ENCODE data around the gene HOMEZ.

Gene HOMEZ

DNA sequence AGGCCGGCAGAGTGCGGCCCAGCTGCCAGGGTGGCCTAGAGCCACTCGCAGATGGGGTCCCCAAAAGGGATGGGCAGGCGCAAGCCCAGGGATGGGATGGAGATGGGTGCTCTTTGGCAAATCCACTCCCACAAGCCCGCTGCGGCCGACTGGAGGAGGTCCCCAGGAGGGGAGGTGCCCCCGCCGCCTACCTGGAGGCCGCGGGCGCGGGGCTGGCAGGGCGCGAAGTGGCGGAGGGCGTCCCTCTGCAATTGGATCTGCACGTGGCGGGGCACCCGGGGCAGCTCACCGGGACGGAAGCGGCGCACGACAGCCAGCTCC lies 16.0 kb upstream of the HOMEZ start (continued):
- peak; percentile 92 for TF ChIP-seq HIC1 (tag by site-specific recombination; IDR thresholded peaks at IDR 0.05)
- TF ChIP-seq KLF1 (tag by site-specific recombination; IDR thresholded peaks at IDR 0.05): peak; percentile 65
- peak; percentile 12; the same call in 1 of the 2 replicates for TF ChIP-seq CTCF (tag by site-specific recombination; IDR thresholded peaks at IDR 0.05)
- TF ChIP-seq ZNF184 (tag by site-specific recombination; IDR thresholded peaks at IDR 0.05): no peak
- TF ChIP-seq KLF7 (tag by site-specific recombination; IDR thresholded peaks at IDR 0.05; ENCODE audit: borderline replicate concordance): peak; percentile 88
- TF ChIP-seq SETDB1 (IDR thresholded peaks at IDR 0.05; ENCODE audit: insufficient read length, low read length): no peak
- TF ChIP-seq KLF9 (tag by site-specific recombination; IDR thresholded peaks at IDR 0.05; ENCODE audit: low read depth): peak; percentile 67
- TF ChIP-seq ZEB2 (tag by site-specific recombination; IDR thresholded peaks at IDR 0.05): peak; percentile 53; the same call in 1 of the 2 replicates
- TF ChIP-seq HOXD13 (CRISPR knock-in tag; IDR thresholded peaks at IDR 0.05; ENCODE audit: borderline replicate concordance): no peak
- TF ChIP-seq EGR2 (tag by site-specific recombination; IDR thresholded peaks at IDR 0.05; ENCODE audit: low read depth): peak; percentile 83

- H3K9me3 ChIP-seq (ENCODE audit: control insufficient read depth, insufficient read depth, low read depth, low read length): no peaks in the 10 kb centered on the region
- ChIA-PET POLR2A (interaction anchor here (0.6 to 8.1 kb wide), 10 partner anchors 9 to 294 kb away, joined by 3 to 170 read pairs (median 4); partner anchors contain the start of genes HOMEZ and PABPN1), CTCF (interaction anchor here (0.6 to 3.3 kb wide), 14 partner anchors 15 to 258 kb away, joined by 3 to 12 read pairs (median 4); partner anchors contain the start of genes HOMEZ and PABPN1)
- peaks cover 13% of the 10 kb centered on the region; the same call in 1 of the 2 replicates for H3K4me1 ChIP-seq (ENCODE audit: control insufficient read depth, insufficient read depth, low read length)
- peak overlapping the region; percentile 97 for H3K27ac ChIP-seq (ENCODE audit: extremely low read depth, low read depth, low read length)
- peaks cover 4 to 24% of the 10 kb centered on the region in 2 experiments for H3K36me3 ChIP-seq (ENCODE audit: control insufficient read depth in 2 of 2, insufficient read depth in 1 of 2, low read length in 2 of 2)
- H3K4me3 ChIP-seq (ENCODE audit: low read depth, low read length): peak overlapping the region; percentile 66
- TF ChIP-seq ZNF266 (tag by site-specific recombination; IDR thresholded peaks at IDR 0.05; ENCODE audit: low read depth) (no peak), ZNF596 (tag by site-specific recombination; IDR thresholded peaks at IDR 0.05) (no peak), ZNF341 (tag by site-specific recombination; IDR thresholded peaks at IDR 0.05; ENCODE audit: low read depth) (peak; percentile 58), ZNF23 (tag by site-specific recombination; IDR thresholded peaks at IDR 0.05; ENCODE audit: borderline replicate concordance) (no peak), ZNF624 (tag by site-specific recombination; IDR thresholded peaks at IDR 0.05) (no peak), ZNF354C (tag by site-specific recombination; IDR thresholded peaks at IDR 0.05; ENCODE audit: borderline replicate concordance, low read depth) (no peak), ZBTB8A (tag by site-specific recombination; IDR thresholded peaks at IDR 0.05) (peak; percentile 100; the same call in 1 of the 2 replicates), KLF8 (tag by site-specific recombination; IDR thresholded peaks at IDR 0.05) (peak; percentile 48), ZNF521 (tag by site-specific recombination; IDR thresholded peaks at IDR 0.05) (no peak), KLF9 (tag by site-specific recombination; IDR thresholded peaks at IDR 0.05; ENCODE audit: low read depth) (peak; percentile 46; the same call in 1 of the 2 replicates), ZNF391 (tag by site-specific recombination; IDR thresholded peaks at IDR 0.05; ENCODE audit: borderline replicate concordance, low read depth) (no peak), ZNF169 (tag by site-specific recombination; IDR thresholded peaks at IDR 0.05) (no peak), ZNF112 (tag by site-specific recombination; IDR thresholded peaks at IDR 0.05) (no peak), ZNF558 (tag by site-specific recombination; IDR thresholded peaks at IDR 0.05) (no peak), FEZF1 (tag by site-specific recombination; IDR thresholded peaks at IDR 0.05) (no peak), ZNF175 (tag by site-specific recombination; IDR thresholded peaks at IDR 0.05) (no peak), ZBTB17 (tag by site-specific recombination; IDR thresholded peaks at IDR 0.05) (peak; percentile 66; the same call in 1 of the 2 replicates), MYNN (tag by site-specific recombination; IDR thresholded peaks at IDR 0.05; ENCODE audit: borderline replicate concordance) (no peak), ZNF677 (tag by site-specific recombination; IDR thresholded peaks at IDR 0.05) (no peak), ZBTB1 (tag by site-specific recombination; IDR thresholded peaks at IDR 0.05) (no peak), ZNF146 (tag by site-specific recombination; IDR thresholded peaks at IDR 0.05) (no peak), ZNF843 (tag by site-specific recombination; IDR thresholded peaks at IDR 0.05) (no peak), ZNF19 (tag by site-specific recombination; IDR thresholded peaks at IDR 0.05; ENCODE audit: low read depth) (no peak), GLIS1 (tag by site-specific recombination; IDR thresholded peaks at IDR 0.05) (no peak), ZFP37 (tag by site-specific recombination; IDR thresholded peaks at IDR 0.05) (no peak)
- TF ChIP-seq, protein P1, sequence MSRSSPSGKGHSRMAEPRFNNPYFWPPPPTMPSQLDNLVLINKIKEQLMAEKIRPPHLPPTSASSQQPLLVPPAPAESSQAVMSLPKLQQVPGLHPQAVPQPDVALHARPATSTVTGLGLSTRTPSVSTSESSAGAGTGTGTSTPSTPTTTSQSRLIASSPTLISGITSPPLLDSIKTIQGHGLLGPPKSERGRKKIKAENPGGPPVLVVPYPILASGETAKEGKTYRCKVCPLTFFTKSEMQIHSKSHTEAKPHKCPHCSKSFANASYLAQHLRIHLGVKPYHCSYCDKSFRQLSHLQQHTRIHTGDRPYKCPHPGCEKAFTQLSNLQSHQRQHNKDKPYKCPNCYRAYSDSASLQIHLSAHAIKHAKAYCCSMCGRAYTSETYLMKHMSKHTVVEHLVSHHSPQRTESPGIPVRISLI (tag by site-specific recombination; IDR thresholded peaks at IDR 0.05): no peak
These were observed 15.5 kb upstream of the HOMEZ start for GRCh38 chr14:23301288-23301968.
